ENCODE measurements around the gene PGAM5.

- TF ChIP-seq FOXJ3 (CRISPR knock-in tag; IDR thresholded peaks at IDR 0.05) (no peak), ZBTB33 (IDR thresholded peaks at IDR 0.05; ENCODE audit: borderline replicate concordance, low read depth) (no peak), TCF12 (IDR thresholded peaks at IDR 0.05) (no peak)
These were observed 17.9 kb downstream of the PGAM5 start for GRCh38 chr12:132728502-132728901.
